Spleen (tissue), 7 donors: ENCODE results near the gene TMEM131L.

ENCODE experiments used
- POLR2A ChIP-seq, 3 donors: fragments of 450-650 bp; IDR thresholded peaks; one replicate each; pipeline ENCODE4 v1.5.1; 2017; ENCODE audit warnings: antibody characterized with exemption in 3 of 3, mild to moderate bottlenecking in 1 of 3
- TF ChIP-seq, protein P1 (sequence below), 11 experiments: fragments of 200-600 bp in 7 of 11; fragments of 450-650 bp in 4 of 11; sonication (generic) in 4 of 11; IDR thresholded peaks in 8 of 11; conservative IDR thresholded peaks in 3 of 11; 1 replicate in 7 of 11; 2 replicates in 4 of 11; pipeline versions ENCODE4 v1.4.0 to v1.8.0; 2016 to 2021; ENCODE audit warnings: antibody characterized with exemption in 11 of 11, inconsistent platforms in 4 of 11, mild to moderate bottlenecking in 1 of 11
- donor health status: DM: no; HTN: no; CAD: no; lungs with moderate emphysema.
- donor health status: DM: no; HTN: no; CAD: no.
- donor health status: DM: no; HTN: no; CAD: no.

DNA sequence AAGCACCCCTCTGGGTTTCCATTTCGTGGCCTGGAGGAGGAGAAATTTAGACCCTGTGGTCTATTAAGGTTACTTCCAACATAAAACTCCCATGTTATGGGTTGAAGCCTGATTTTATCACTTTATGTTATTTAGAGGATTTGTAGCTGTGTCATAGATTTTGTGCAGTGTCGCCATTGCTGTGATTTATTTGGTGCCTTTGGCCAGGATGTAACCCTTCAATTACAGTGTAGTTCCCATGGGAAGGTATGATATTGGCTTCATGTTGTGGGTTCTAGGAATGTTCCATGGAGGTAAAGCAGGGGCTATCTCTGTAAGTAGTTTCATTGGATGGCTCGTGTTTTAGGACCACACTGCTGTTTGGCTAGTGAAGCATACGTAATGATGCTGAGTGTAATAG is 58.5 kb downstream of the TMEM131L start:
- TF ChIP-seq POLR2A (IDR thresholded peaks at IDR 0.05), result no peak
- TF ChIP-seq, protein P1, sequence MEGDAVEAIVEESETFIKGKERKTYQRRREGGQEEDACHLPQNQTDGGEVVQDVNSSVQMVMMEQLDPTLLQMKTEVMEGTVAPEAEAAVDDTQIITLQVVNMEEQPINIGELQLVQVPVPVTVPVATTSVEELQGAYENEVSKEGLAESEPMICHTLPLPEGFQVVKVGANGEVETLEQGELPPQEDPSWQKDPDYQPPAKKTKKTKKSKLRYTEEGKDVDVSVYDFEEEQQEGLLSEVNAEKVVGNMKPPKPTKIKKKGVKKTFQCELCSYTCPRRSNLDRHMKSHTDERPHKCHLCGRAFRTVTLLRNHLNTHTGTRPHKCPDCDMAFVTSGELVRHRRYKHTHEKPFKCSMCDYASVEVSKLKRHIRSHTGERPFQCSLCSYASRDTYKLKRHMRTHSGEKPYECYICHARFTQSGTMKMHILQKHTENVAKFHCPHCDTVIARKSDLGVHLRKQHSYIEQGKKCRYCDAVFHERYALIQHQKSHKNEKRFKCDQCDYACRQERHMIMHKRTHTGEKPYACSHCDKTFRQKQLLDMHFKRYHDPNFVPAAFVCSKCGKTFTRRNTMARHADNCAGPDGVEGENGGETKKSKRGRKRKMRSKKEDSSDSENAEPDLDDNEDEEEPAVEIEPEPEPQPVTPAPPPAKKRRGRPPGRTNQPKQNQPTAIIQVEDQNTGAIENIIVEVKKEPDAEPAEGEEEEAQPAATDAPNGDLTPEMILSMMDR (IDR thresholded peaks at IDR 0.05 in 8 of 11, conservative IDR thresholded peaks at IDR 0.05 in 3 of 11), result no peak
